Mesenchymal stem cell (in vitro differentiated cells and primary cell): ENCODE data around the gene AGAP1.
A peak's percentile ranks its signal among the peaks of the same experiment; 100 is the strongest.

Source experiments
- DNase-seq: peaks from one replicate; pipeline ENCODE4 v3.0.0-alpha.2; 2013
- H2AFZ ChIP-seq: one replicate; pipeline ENCODE4 v1.6.1; 2013; ENCODE audit warnings: low read depth, mild to moderate bottlenecking, control low read depth, inconsistent platforms, low read length, moderate library complexity
- H2AK5ac ChIP-seq: 2 replicates; pipeline ENCODE4 v1.6.1; 2013; ENCODE audit warnings: low read length, moderate library complexity, mild to moderate bottlenecking, inconsistent platforms; ENCODE audit not compliant: severe bottlenecking
- H2BK120ac ChIP-seq: one replicate; pipeline ENCODE4 v1.6.1; 2013; ENCODE audit warnings: low read depth, mild to moderate bottlenecking, inconsistent platforms, low read length, moderate library complexity
- H2BK12ac ChIP-seq, 2 experiments: one replicate each; pipeline ENCODE4 v1.6.1; 2013; ENCODE audit warnings: inconsistent platforms in 2 of 2, low read length in 2 of 2, mild to moderate bottlenecking in 2 of 2, moderate library complexity in 2 of 2, control low read depth in 1 of 2
- H2BK15ac ChIP-seq: one replicate; pipeline ENCODE4 v1.6.1; 2013; ENCODE audit warnings: mild to moderate bottlenecking, low read depth, inconsistent platforms; ENCODE audit not compliant: poor library complexity, severe bottlenecking
- H2BK5ac ChIP-seq: 2 replicates; pipeline ENCODE4 v1.6.1; 2013; ENCODE audit warnings: low read depth, mild to moderate bottlenecking, low read length, control low read depth, inconsistent platforms; ENCODE audit not compliant: poor library complexity, severe bottlenecking
- H3K14ac ChIP-seq, 2 experiments: one replicate each; pipeline ENCODE4 v1.6.1; 2013; ENCODE audit warnings: inconsistent platforms in 2 of 2, low read length in 2 of 2, control low read depth in 1 of 2, mild to moderate bottlenecking in 1 of 2, moderate library complexity in 1 of 2
- H3K18ac ChIP-seq, 2 experiments: one replicate each; pipeline ENCODE4 v1.6.1; 2013; ENCODE audit warnings: inconsistent platforms in 2 of 2, low read length in 2 of 2, control low read depth in 1 of 2, low read depth in 1 of 2, mild to moderate bottlenecking in 1 of 2
- H3K23ac ChIP-seq, 2 experiments: one replicate each; pipeline ENCODE4 v1.6.1; 2013; ENCODE audit warnings: inconsistent platforms in 2 of 2, low read length in 2 of 2, mild to moderate bottlenecking in 2 of 2, moderate library complexity in 2 of 2, control low read depth in 1 of 2
- H3K27ac ChIP-seq: 2 replicates; pipeline ENCODE4 v1.5.1; 2013; ENCODE audit warnings: mild to moderate bottlenecking, moderate library complexity, low read length, control low read depth, inconsistent platforms; ENCODE audit not compliant: poor library complexity, severe bottlenecking
- H3K27me3 ChIP-seq, 2 experiments: 2 replicates each; pipeline versions ENCODE4 v1.6.1 to v1.7.0; 2013; ENCODE audit warnings: low read length in 2 of 2, mild to moderate bottlenecking in 2 of 2, moderate library complexity in 2 of 2, control low read depth in 1 of 2, inconsistent platforms in 1 of 2; ENCODE audit not compliant: control insufficient read depth in 1 of 2, insufficient read depth in 1 of 2
- H3K36me3 ChIP-seq, 2 experiments: 2 replicates each; pipeline versions ENCODE4 v1.6.1 to v1.7.0; 2013; ENCODE audit warnings: low read length in 2 of 2, control low read depth in 1 of 2, inconsistent platforms in 1 of 2, low read depth in 1 of 2, mild to moderate bottlenecking in 1 of 2; ENCODE audit not compliant: insufficient read depth in 2 of 2, control insufficient read depth in 1 of 2
- H3K4ac ChIP-seq, 2 experiments: one replicate each; pipeline ENCODE4 v1.6.1; 2013; ENCODE audit warnings: inconsistent platforms in 2 of 2, low read length in 2 of 2, mild to moderate bottlenecking in 2 of 2, moderate library complexity in 2 of 2, control low read depth in 1 of 2, low read depth in 1 of 2
- H3K4me1 ChIP-seq: 2 replicates; pipeline ENCODE4 v1.6.1; 2013; ENCODE audit warnings: low read depth, low read length, control low read depth; ENCODE audit not compliant: control insufficient read depth, insufficient read depth
- H3K4me2 ChIP-seq: 2 replicates; pipeline ENCODE4 v1.6.1; 2013; ENCODE audit warnings: low read length, mild to moderate bottlenecking, inconsistent platforms; ENCODE audit not compliant: poor library complexity, severe bottlenecking
- H3K4me3 ChIP-seq, 2 experiments: 2 replicates each; pipeline versions ENCODE4 v1.5.1 to v1.7.0; 2013; ENCODE audit warnings: low read length in 2 of 2, mild to moderate bottlenecking in 2 of 2, control low read depth in 1 of 2, low read depth in 1 of 2; ENCODE audit not compliant: insufficient read depth in 1 of 2
- H3K79me1 ChIP-seq: replicated peaks from 2 replicates; pipeline ENCODE4 v1.6.1; 2013; ENCODE audit warnings: mild to moderate bottlenecking, control low read depth, low read length, inconsistent platforms; ENCODE audit not compliant: poor library complexity, severe bottlenecking
- H3K9ac ChIP-seq: 2 replicates; pipeline ENCODE4 v1.7.0; 2013; ENCODE audit warnings: mild to moderate bottlenecking, low read length, moderate library complexity
- H3K9me3 ChIP-seq: 2 replicates; pipeline ENCODE4 v1.7.0; 2013; ENCODE audit warnings: mild to moderate bottlenecking, low read length; ENCODE audit not compliant: control insufficient read depth
- H4K8ac ChIP-seq: one replicate; pipeline ENCODE4 v1.6.1; 2013; ENCODE audit warnings: inconsistent platforms, mild to moderate bottlenecking, low read length, moderate library complexity
- H4K91ac ChIP-seq: one replicate; pipeline ENCODE4 v1.6.1; 2013; ENCODE audit warnings: mild to moderate bottlenecking, low read length, inconsistent platforms
- WGBS: methylation state at CpG from one replicate; pipeline ENCODE4 v1.1.7; 2013; ENCODE audit warnings: mixed read lengths; 5-methylcytosine and 5-hydroxymethylcytosine counted together

Gene AGAP1

GRCh38 chr2:235864302-235864701 lies 370.5 kb downstream of the AGAP1 start:
- no peak overlapping the region for H2BK15ac ChIP-seq
- H3K9me3 ChIP-seq: no peaks in the 10 kb centered on the region
- no peak overlapping the region for H3K9ac ChIP-seq
- H3K4me1 ChIP-seq: peaks cover 12% of the 10 kb centered on the region
- no peak overlapping the region for H3K4ac ChIP-seq
- H4K8ac ChIP-seq: no peak overlapping the region
- no peaks in the 10 kb centered on the region for H3K27me3 ChIP-seq
- no peak overlapping the region for H3K27ac ChIP-seq
- no peak overlapping the region for H2AFZ ChIP-seq
- no peak overlapping the region for H3K4me2 ChIP-seq
- WGBS: 92% methylated on average over 17 of the region's 17 CpGs
- no peak overlapping the region for H3K14ac ChIP-seq
- H2BK5ac ChIP-seq: no peak overlapping the region
- no peak overlapping the region for H2AK5ac ChIP-seq
- H2BK120ac ChIP-seq: no peak overlapping the region
- H3K79me1 ChIP-seq: peaks cover 13% of the 10 kb centered on the region
- no peak overlapping the region for H3K23ac ChIP-seq
- no peak overlapping the region for H4K91ac ChIP-seq
- no peak overlapping the region for H3K4me3 ChIP-seq
- H3K18ac ChIP-seq: no peak overlapping the region
- H2BK12ac ChIP-seq: no peak overlapping the region
- no peak for DNase-seq
- H3K36me3 ChIP-seq: peaks cover 4 to 7% of the 10 kb centered on the region in 2 experiments

GRCh38 chr2:235864733-235865515 lies 371.1 kb downstream of the AGAP1 start:
- Histone ChIP-seq H2BK15ac (no peak overlapping the region), H3K4ac (no peak overlapping the region), H3K9me3 (no peaks in the 10 kb centered on the region), H3K14ac (no peak overlapping the region), H3K23ac (no peak overlapping the region), H4K8ac (no peak overlapping the region), H3K36me3 (peaks cover 4 to 7% of the 10 kb centered on the region in 2 experiments), H3K27me3 (no peaks in the 10 kb centered on the region), H3K4me2 (no peak overlapping the region), H2AFZ (no peak overlapping the region), H3K27ac (no peak overlapping the region), H3K18ac (no peak overlapping the region), H2AK5ac (no peak overlapping the region), H3K4me1 (peaks cover 9% of the 10 kb centered on the region), H2BK12ac (no peak overlapping the region), H3K79me1 (peaks cover 17% of the 10 kb centered on the region), H2BK120ac (no peak overlapping the region), H4K91ac (no peak overlapping the region), H3K9ac (no peak overlapping the region), H2BK5ac (no peak overlapping the region), H3K4me3 (no peak overlapping the region)
- no peak for DNase-seq
- 92% methylated on average over 25 of the region's 27 CpGs for WGBS

- Histone ChIP-seq H3K9ac (no peak overlapping the region), H3K4me1 (peaks cover 9% of the 10 kb centered on the region), H3K4me3 (no peak overlapping the region), H3K27me3 (no peaks in the 10 kb centered on the region), H3K14ac (no peak overlapping the region), H3K79me1 (peaks cover 22% of the 10 kb centered on the region), H3K9me3 (peaks cover 6% of the 10 kb centered on the region), H3K4me2 (no peak overlapping the region), H4K91ac (no peak overlapping the region), H2AFZ (no peak overlapping the region), H3K27ac (no peak overlapping the region), H2BK5ac (no peak overlapping the region), H3K36me3 (peaks cover 4 to 7% of the 10 kb centered on the region in 2 experiments), H2BK15ac (no peak overlapping the region), H3K4ac (no peak overlapping the region), H3K18ac (no peak overlapping the region), H2BK12ac (no peak overlapping the region), H4K8ac (no peak overlapping the region), H3K23ac (no peak overlapping the region), H2BK120ac (no peak overlapping the region), H2AK5ac (no peak overlapping the region)
- 95% methylated on average over 4 of the region's 4 CpGs for WGBS
- DNase-seq: no peak
Measured at GRCh38 chr2:235866373-235866772, 372.5 kb downstream of the AGAP1 start.

GRCh38 chr2:235868224-235868623 lies 374.4 kb downstream of the AGAP1 start:
- H2AK5ac ChIP-seq: no peak overlapping the region
- H2BK15ac ChIP-seq: no peak overlapping the region
- H4K8ac ChIP-seq: no peak overlapping the region
- H3K79me1 ChIP-seq: peaks cover 24% of the 10 kb centered on the region
- H3K9me3 ChIP-seq: peaks cover 6% of the 10 kb centered on the region
- no peaks in the 10 kb centered on the region for H3K27me3 ChIP-seq
- DNase-seq: no peak
- H3K36me3 ChIP-seq: peaks cover 0 to 7% of the 10 kb centered on the region in 2 experiments
- WGBS: 96% methylated on average over 16 of the region's 16 CpGs
- no peak overlapping the region for H3K23ac ChIP-seq
- no peak overlapping the region for H4K91ac ChIP-seq
- H2BK12ac ChIP-seq: no peak overlapping the region
- peaks cover 6% of the 10 kb centered on the region for H3K4me1 ChIP-seq
- no peak overlapping the region for H3K27ac ChIP-seq
- H3K14ac ChIP-seq: no peak overlapping the region
- H2BK5ac ChIP-seq: no peak overlapping the region
- no peak overlapping the region for H2AFZ ChIP-seq
- H2BK120ac ChIP-seq: no peak overlapping the region
- H3K4me3 ChIP-seq: peak overlapping the region in 1 of 2 experiments; percentile 0
- no peak overlapping the region for H3K4ac ChIP-seq
- no peak overlapping the region for H3K18ac ChIP-seq
- no peak overlapping the region for H3K4me2 ChIP-seq
- no peak overlapping the region for H3K9ac ChIP-seq
